GM04503 (cell line): ENCODE measurements around the gene MROH2A.
"Not testable (repeated sequence)": the region's sequence is repeated elsewhere in the genome, so short reads cannot be mapped to it uniquely, and the experiment has no call there.

ENCODE experiments used
- DNase-seq: peaks from one replicate; pipeline ENCODE4 v3.0.0-alpha.2; 2012; ENCODE audit warnings: low read depth

Gene MROH2A

DNA sequence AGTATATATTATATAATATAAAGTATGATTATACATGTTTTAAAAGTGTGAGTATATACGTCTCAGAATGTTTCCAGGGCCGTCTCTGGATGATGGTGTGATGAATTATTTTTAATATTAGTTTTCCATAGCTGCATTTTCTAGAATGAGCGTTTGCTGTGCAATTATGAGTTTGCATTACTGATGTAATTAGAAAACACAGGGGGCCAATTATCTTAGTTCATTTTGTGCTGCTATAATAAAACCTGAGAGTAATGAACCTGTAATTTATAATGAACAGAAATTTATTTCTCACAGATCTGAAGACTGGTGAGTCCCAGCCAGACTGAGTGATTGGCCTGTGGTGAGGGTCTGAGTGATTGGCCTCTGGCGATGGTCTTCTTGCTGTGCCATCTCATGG, 80.2 kb downstream of the MROH2A start:
- DNase-seq = no peak

DNA sequence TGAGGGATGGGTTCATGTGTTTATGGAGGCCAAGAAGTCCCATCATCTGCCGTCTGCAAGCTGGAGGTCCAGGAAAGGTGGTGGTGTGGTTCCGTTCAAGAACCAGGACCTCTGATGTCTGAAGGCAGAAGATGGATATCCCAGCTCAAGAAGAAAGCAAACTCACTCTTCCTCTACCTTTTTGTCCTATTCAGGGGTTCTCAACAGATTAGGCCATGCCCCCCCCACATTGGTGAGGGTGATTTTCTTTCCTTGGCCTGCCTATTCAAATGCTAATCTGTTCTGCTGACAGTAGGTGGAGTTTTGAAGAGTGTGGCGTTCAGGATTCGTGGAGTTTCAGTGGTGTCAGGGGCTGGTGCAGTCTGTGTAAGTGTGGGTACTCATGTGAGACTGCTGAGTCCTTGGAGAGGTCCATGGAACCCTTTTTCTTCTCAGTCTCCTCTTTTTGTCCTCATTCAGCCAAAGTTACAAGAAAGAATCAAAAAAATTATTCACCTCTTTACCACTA, 84.2 kb downstream of the MROH2A start:
- DNase-seq = no peak

DNA sequence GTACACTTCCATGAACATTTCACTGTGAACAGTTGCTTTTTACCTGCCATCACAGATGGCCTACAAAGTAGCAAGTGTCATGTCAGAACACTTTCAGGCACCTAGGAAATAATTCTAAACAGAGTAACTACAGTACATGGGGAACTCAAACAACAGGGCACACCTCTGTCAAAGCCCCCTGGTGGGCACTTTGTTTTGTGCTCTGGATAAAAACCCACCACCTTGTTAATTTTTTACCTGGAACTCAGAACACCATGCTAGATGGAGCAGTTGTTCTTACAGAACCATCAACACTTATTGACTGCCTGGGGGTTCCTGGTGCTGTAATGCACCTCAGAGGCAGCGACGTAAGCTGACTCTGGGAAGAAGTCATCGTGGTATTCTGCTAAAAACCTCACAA, 87.7 kb downstream of the MROH2A start:
- no peak for DNase-seq

DNA sequence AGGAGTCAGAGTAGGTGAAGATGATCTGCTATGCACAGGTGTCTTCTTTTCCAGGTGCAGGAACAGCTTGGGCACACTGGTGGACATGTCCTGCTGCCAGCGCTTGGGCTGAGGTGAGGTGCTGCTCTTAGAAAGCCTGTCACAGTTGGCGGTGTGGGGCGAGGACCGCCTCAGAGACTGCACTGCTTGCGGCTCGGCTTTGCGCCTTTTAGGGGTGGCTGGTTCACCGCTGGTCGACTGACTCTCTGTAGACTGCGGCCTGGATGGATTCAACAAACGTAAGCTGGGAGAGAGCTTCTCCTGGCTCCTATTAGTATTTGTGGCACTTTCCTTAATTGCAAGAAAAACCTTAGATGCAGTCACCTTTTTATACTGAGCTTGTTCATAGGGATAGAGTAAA, 88.3 kb downstream of the MROH2A start:
- no peak for DNase-seq

DNA sequence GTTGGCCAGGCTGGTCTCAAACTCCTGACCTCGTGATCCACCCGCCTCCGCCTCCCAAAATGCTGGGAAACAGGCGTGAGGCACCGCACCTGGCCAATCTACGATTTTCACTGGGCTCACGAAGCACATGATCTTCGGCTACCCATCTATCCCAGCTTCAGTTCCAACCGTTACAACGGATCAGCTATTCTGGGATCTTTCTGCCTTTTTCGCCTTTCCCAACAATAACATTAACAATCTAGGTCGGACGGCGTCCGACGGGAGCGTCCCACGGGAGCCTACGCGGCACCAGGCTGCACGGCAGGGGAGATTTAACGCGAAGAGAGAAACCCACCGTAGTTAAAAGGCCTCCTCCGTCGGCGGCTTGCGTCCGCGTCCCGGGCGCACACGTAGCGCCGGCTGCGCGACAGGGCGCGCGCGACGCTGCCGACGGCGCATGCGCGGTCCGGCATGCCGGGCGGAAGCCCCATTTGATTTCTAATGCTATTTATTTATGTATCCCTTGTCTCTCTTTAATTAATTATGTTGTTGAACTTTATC, 89.9 kb downstream of the MROH2A start, which contains the start of gene MSL3B:
Gene MSL3B (minus strand): TSS at position 394 of the 540 bp plus-strand sequence.
- peak; percentile 10 for DNase-seq

DNA sequence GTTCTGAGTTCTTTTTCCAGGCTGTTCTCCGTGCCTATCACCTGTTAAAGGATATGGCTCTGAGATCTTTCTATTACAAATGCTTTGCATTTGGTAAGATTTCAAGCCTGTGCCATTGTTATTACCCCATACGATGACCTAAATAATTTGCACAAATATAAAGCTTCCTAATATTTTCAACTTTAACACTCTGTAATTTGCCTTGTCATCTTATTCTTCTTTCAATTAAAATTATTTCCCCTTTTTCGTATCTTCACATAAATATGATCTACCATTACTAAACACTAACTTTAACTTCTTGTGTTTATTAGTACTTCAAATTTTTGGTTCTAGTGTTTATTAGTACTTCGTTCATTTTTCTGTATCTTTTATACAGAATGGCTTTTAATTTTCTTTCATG, 93.3 kb downstream of the MROH2A start:
- DNase-seq = no peak

DNA sequence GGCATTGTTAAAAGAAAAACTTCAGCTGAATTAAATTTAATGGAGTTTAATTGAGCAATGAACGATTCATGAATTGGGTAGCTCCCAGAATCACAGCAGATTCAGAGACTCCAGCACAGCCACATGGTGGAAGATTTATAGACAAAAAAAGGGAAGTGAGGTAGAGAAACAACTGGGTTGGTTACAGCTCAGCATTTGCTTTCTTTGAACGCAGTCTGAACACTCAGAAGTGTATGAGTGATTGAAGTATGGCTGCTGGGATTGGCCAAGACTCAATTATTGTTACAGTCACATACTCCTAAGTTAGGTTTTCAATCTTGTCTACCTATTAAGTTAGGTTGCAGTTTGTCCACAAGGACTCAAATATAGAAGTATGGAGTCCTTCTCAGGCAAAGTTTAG, 94.0 kb downstream of the MROH2A start:
- DNase-seq = not testable (repeated sequence)

DNA sequence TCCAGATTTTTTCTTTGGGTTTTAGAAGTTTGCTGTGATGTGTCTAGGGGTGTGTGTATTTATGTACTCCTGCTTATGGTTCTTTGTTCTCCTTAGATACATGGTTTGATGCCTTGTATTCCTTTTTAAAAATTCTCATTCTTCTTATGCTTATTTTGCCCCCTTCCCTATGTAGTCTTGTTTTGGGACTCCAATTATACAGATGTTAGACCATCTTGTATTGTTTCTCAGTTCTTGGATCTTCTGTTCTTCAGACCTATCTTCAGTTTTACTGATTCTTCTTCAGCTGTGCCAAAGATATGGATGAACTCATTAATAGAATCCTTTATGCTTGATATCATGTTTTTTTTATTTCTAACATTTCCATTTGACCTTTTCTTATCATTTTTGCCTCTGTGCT, 104.2 kb downstream of the MROH2A start:
- no peak for DNase-seq
